ENCODE data around the gene INPP5F.
"Not testable (repeated sequence)": the region's sequence is repeated elsewhere in the genome, so short reads cannot be mapped to it uniquely, and the experiment has no call there.

Gene INPP5F

GRCh38 chr10:119761106-119761505 lies 35.3 kb downstream of the INPP5F start:
- no peak for DNase-seq

GRCh38 chr10:119762035-119762434 lies 36.2 kb downstream of the INPP5F start:
- DNase-seq = no peak
- intact Hi-C loops (cut with DNase I) = no loop called here

More at GRCh38 chr10:119761106-119761505, 35.3 kb downstream of the INPP5F start:
- intact Hi-C loops (cut with DNase I) = no loop called here

GRCh38 chr10:119762805-119763798 lies 37.3 kb downstream of the INPP5F start:
- DNase-seq = peak in 1 of 42 donors; percentile 31
- intact Hi-C loops (cut with DNase I) = no loop called here

- intact Hi-C loops (cut with DNase I) = no loop called here
These were observed 42.7 kb downstream of the INPP5F start for GRCh38 chr10:119768455-119769094.

GRCh38 chr10:119769886-119770285 lies 44.0 kb downstream of the INPP5F start:
- DNase-seq = no peak

More at GRCh38 chr10:119768455-119769094, 42.7 kb downstream of the INPP5F start:
- DNase-seq = no peak

GRCh38 chr10:119770928-119771327 lies 45.1 kb downstream of the INPP5F start:
- no peak for DNase-seq
- intact Hi-C loops (cut with DNase I) = no loop called here

More at GRCh38 chr10:119769886-119770285, 44.0 kb downstream of the INPP5F start:
- intact Hi-C loops (cut with DNase I) = no loop called here

GRCh38 chr10:119772334-119772733 lies 46.5 kb downstream of the INPP5F start:
- intact Hi-C loops (cut with DNase I) = no loop called here
- no peak for DNase-seq

GRCh38 chr10:119773041-119773440 lies 47.2 kb downstream of the INPP5F start:
- intact Hi-C loops (cut with DNase I); DNase-seq: not testable (repeated sequence)

GRCh38 chr10:119775529-119775928 lies 49.7 kb downstream of the INPP5F start:
- intact Hi-C loops (cut with DNase I) = no loop called here
- no peak for DNase-seq

GRCh38 chr10:119776536-119776935 lies 50.7 kb downstream of the INPP5F start:
- intact Hi-C loops (cut with DNase I) = no loop called here
- no peak for DNase-seq

GRCh38 chr10:119777686-119778085 lies 51.8 kb downstream of the INPP5F start:
- DNase-seq = no peak
- intact Hi-C loops (cut with DNase I) = no loop called here

- DNase-seq = no peak
- intact Hi-C loops (cut with DNase I) = no loop called here
These were observed 53.1 kb downstream of the INPP5F start for GRCh38 chr10:119778776-119779445.

GRCh38 chr10:119780879-119781480 lies 55.1 kb downstream of the INPP5F start:
- intact Hi-C loops (cut with DNase I) = no loop called here
- DNase-seq = no peak

GRCh38 chr10:119781498-119781897 lies 55.6 kb downstream of the INPP5F start:
- intact Hi-C loops (cut with DNase I) = no loop called here
- DNase-seq = no peak

- intact Hi-C loops (cut with DNase I) = no loop called here
These were observed 57.3 kb downstream of the INPP5F start for GRCh38 chr10:119782981-119783664.

GRCh38 chr10:119783665-119784027 lies 57.8 kb downstream of the INPP5F start:
- intact Hi-C loops (cut with DNase I) = no loop called here

More at GRCh38 chr10:119782981-119783664, 57.3 kb downstream of the INPP5F start:
- DNase-seq = no peak

GRCh38 chr10:119784340-119785067 lies 58.7 kb downstream of the INPP5F start:
- intact Hi-C loops (cut with DNase I) = no loop called here
- DNase-seq = no peak

More at GRCh38 chr10:119783665-119784027, 57.8 kb downstream of the INPP5F start:
- DNase-seq = no peak
